Panc1 (cell line): ENCODE measurements around the gene YAE1. TPM values are rescaled to one million over a fixed set of nuclear protein-coding genes. Genes with fewer than 3 reads are reported as not detected.

Experiments
- ATAC-seq: fragments of 200-7000 bp; cut with Tn5 transposase; 2 replicates; pipeline ENCODE4 v1.9.1; 2020; ENCODE audit warnings: mild to moderate bottlenecking, moderate library complexity
- BruUV-seq: library from RNA; stranded (reverse); fragments of 400-500 nt; replicated peaks from 2 replicates; lab custom pipeline; 2021; lab: Mats Ljungman, UMichigan
- CTCF ChIA-PET: fragments of 300-600 bp; sonication (Branson Sonifier 250); formaldehyde crosslinking; loops from one replicate; lab custom pipeline; 2022; ENCODE audit warnings: antibody characterized with exemption; lab: Charles Lee
- POLR2A ChIA-PET: fragments of 300-600 bp; sonication (Branson Sonifier 250); formaldehyde crosslinking; loops from one replicate; lab custom pipeline; 2022; ENCODE audit warnings: antibody characterized with exemption; lab: Charles Lee
- DNase-seq: peaks from one replicate; pipeline ENCODE4 v3.0.0-alpha.2; 2010; ENCODE audit warnings: low read depth, low spot score
- H3K27ac ChIP-seq: 2 replicates; pipeline ENCODE4 v1.5.1; 2011; ENCODE audit warnings: mild to moderate bottlenecking, low read length, inconsistent platforms
- H3K27me3 ChIP-seq: fragments of 200-500 bp; sonication (Bioruptor generic); 2 replicates; pipeline ENCODE4 v1.6.0; 2014; ENCODE audit warnings: low read length, inconsistent platforms; ENCODE audit not compliant: control insufficient read depth, insufficient read depth
- H3K36me3 ChIP-seq: fragments of 200-500 bp; sonication (Bioruptor generic); 2 replicates; pipeline ENCODE4 v1.5.1; 2014; ENCODE audit warnings: inconsistent platforms, mild to moderate bottlenecking, low read length, moderate library complexity; ENCODE audit not compliant: control insufficient read depth, insufficient read depth
- H3K4me1 ChIP-seq: 2 replicates; pipeline ENCODE4 v1.5.1; 2011; ENCODE audit warnings: inconsistent platforms, mild to moderate bottlenecking, low read length, moderate library complexity; ENCODE audit not compliant: control insufficient read depth, insufficient read depth
- H3K4me3 ChIP-seq, 2 experiments: 2 replicates each; pipeline ENCODE4 v1.5.1; 2011 to 2012; ENCODE audit warnings: low read depth in 2 of 2, low read length in 2 of 2, mild to moderate bottlenecking in 2 of 2, inconsistent platforms in 1 of 2, moderate library complexity in 1 of 2
- H3K9me3 ChIP-seq: fragments of 200-500 bp; sonication (Bioruptor generic); 2 replicates; pipeline ENCODE4 v1.5.1; 2014; ENCODE audit warnings: low read depth, mild to moderate bottlenecking, inconsistent platforms, low read length, moderate library complexity; ENCODE audit not compliant: control insufficient read depth, insufficient read depth
- CTCF ChIP-seq: fragments of 450-650 bp; IDR thresholded peaks from 2 replicates; pipeline ENCODE4 v1.5.1; 2017; ENCODE audit warnings: mild to moderate bottlenecking
- POLR2AphosphoS5 ChIP-seq: IDR thresholded peaks from 2 replicates; pipeline ENCODE4 v1.6.1; 2012; ENCODE audit warnings: mild to moderate bottlenecking, low read depth, low read length, moderate library complexity
- REST ChIP-seq, 2 experiments: IDR thresholded peaks; 2 replicates each; pipeline ENCODE4 v1.6.1; 2011 to 2012; ENCODE audit warnings: low read depth in 2 of 2, control low read depth in 1 of 2, low read length in 1 of 2, mild to moderate bottlenecking in 1 of 2, moderate library complexity in 1 of 2; ENCODE audit not compliant: insufficient read depth in 1 of 2
- SIN3A ChIP-seq: IDR thresholded peaks from 2 replicates; pipeline ENCODE4 v1.6.1; 2012; ENCODE audit warnings: low read depth, mild to moderate bottlenecking, low read length, moderate library complexity, borderline replicate concordance; ENCODE audit not compliant: insufficient read depth
- TCF7L2 ChIP-seq: IDR thresholded peaks from 2 replicates; pipeline ENCODE4 v1.6.1; 2011; ENCODE audit warnings: mild to moderate bottlenecking, low read depth, low read length, inconsistent platforms
- in situ Hi-C: cut with HindIII; loops from 2 replicates; pipeline ENCODE4 v1.10.0; 2016; ENCODE audit warnings: low sequenced_read_pairs, low pct_unique_long_range_greater_than_20kb
- intact Hi-C: fragments of 100-400 bp; cut with micrococcal nuclease; formaldehyde crosslinking; loops from one replicate; pipeline ENCODE4 v1.10.0; 2022; ENCODE audit not compliant: unreplicated experiment
- total RNA-seq: library from RNA; stranded (reverse); gene quantifications from one replicate; pipeline ENCODE4 v1.2.1, GENCODE V29; 2021; ENCODE audit not compliant: unreplicated experiment

Gene YAE1
- total RNA-seq, 1 experiment from 2014 or later, result 20.1 TPM

DNA sequence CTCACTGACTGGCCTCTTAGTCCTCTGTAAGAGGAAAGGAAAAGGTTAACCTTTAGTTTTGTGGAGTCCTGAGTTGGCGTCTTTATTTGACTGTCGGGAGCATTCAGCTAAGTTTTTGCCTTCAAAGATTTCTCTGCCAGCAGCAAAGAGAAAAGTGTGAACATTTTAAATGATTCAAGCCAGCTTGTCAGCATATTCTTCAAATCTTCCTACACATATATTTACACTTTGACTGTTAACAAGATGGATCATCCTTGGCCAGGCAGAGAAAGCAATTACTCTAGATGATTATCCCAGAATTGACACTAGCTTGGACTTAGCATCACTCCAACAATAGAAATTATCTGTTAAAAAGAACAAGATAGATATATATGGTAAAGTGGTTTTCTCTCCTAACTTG, 15.8 kb upstream of the YAE1 start:
- BruUV-seq, result no TSS peak
- DNase-seq (no peak), ATAC-seq (no peak)
- Histone ChIP-seq H3K9me3 (no peaks in the 10 kb centered on the region), H3K36me3 (no peaks in the 10 kb centered on the region), H3K4me3 (no peak overlapping the region), H3K27ac (no peak overlapping the region), H3K4me1 (no peaks in the 10 kb centered on the region), H3K27me3 (no peaks in the 10 kb centered on the region; the same call in 1 of the 2 replicates)
- intact Hi-C loops, result no loop called here
- ChIA-PET POLR2A (no interaction called here), CTCF (no interaction called here)
- no peak for TF ChIP-seq SIN3A
- no peak for TF ChIP-seq REST (IDR thresholded peaks at IDR 0.05; ENCODE audit: insufficient read depth in 1 of 2, low read depth in 2 of 2, low read length in 1 of 2)
- no peak for TF ChIP-seq POLR2AphosphoS5
- TF ChIP-seq CTCF, result no peak
- TF ChIP-seq TCF7L2, result no peak
- in situ Hi-C loops, result no loop called here

GRCh38 chr7:39553436-39553835, 12.8 kb upstream of the YAE1 start:
- BruUV-seq, result no TSS peak
- no peak for TF ChIP-seq TCF7L2
- TF ChIP-seq POLR2AphosphoS5, result no peak
- no peak for TF ChIP-seq SIN3A
- TF ChIP-seq CTCF, result no peak
- TF ChIP-seq REST (IDR thresholded peaks at IDR 0.05; ENCODE audit: insufficient read depth in 1 of 2, low read depth in 2 of 2, low read length in 1 of 2), result no peak
- Histone ChIP-seq H3K9me3 (no peaks in the 10 kb centered on the region), H3K27me3 (peaks cover 7% of the 10 kb centered on the region), H3K36me3 (no peaks in the 10 kb centered on the region), H3K4me3 (no peak overlapping the region), H3K27ac (no peak overlapping the region), H3K4me1 (no peaks in the 10 kb centered on the region)
- intact Hi-C loops, result no loop called here
- no peak for ATAC-seq
- POLR2A ChIA-PET, result no interaction called here
- CTCF ChIA-PET, result no interaction called here
- DNase-seq, result no peak
- in situ Hi-C loops, result no loop called here
